GM19351 (cell line): Measurements from ENCODE around the gene PRIM1.
"Not testable (repeated sequence)": the region's sequence is repeated elsewhere in the genome, so short reads cannot be mapped to it uniquely, and the experiment has no call there.

Source experiments
- ATAC-seq: cut with Tn5 transposase; IDR thresholded peaks from one replicate; pipeline ENCODE4 v1.9.1; 2021; ENCODE audit warnings: mild to moderate bottlenecking, moderate library complexity; ENCODE audit not compliant: unreplicated experiment

Gene PRIM1

GRCh38 chr12:56751712-56752598 lies at the start of gene PRIM1:
TSS of gene PRIM1 (minus strand) at chr12:56752323. CDS start at chr12:56752298, 25 bp downstream.
- ATAC-seq, result peak; percentile 75

- ATAC-seq, result no peak
These were observed 48.1 kb upstream of the PRIM1 start for GRCh38 chr12:56800221-56800620.

GRCh38 chr12:56799345-56799744 lies 47.2 kb upstream of the PRIM1 start:
- ATAC-seq, result not testable (repeated sequence)

GRCh38 chr12:56795791-56796190 lies 43.7 kb upstream of the PRIM1 start:
- ATAC-seq, result not testable (repeated sequence)

- not testable (repeated sequence) for ATAC-seq
These were observed 43.0 kb upstream of the PRIM1 start for GRCh38 chr12:56795046-56795562.

GRCh38 chr12:56793124-56793523 lies 41.0 kb upstream of the PRIM1 start:
- ATAC-seq, result not testable (repeated sequence)

- ATAC-seq, result no peak
These were observed 40.6 kb upstream of the PRIM1 start for GRCh38 chr12:56792678-56793077.

GRCh38 chr12:56789429-56789828 lies 37.3 kb upstream of the PRIM1 start:
- ATAC-seq, result not testable (repeated sequence)

GRCh38 chr12:56787498-56787897 lies 35.4 kb upstream of the PRIM1 start:
- ATAC-seq, result no peak

GRCh38 chr12:56785874-56786273 lies 33.8 kb upstream of the PRIM1 start:
- no peak for ATAC-seq

- ATAC-seq, result no peak
These were observed 33.2 kb upstream of the PRIM1 start for GRCh38 chr12:56785141-56785865.

GRCh38 chr12:56781726-56782125 lies 29.6 kb upstream of the PRIM1 start:
- ATAC-seq, result no peak

GRCh38 chr12:56778756-56779155 lies 26.6 kb upstream of the PRIM1 start:
- ATAC-seq, result no peak

- ATAC-seq, result no peak
These were observed 24.5 kb upstream of the PRIM1 start for GRCh38 chr12:56776654-56777053.

GRCh38 chr12:56775638-56776037 lies 23.5 kb upstream of the PRIM1 start:
- peak; percentile 62 for ATAC-seq

GRCh38 chr12:56773113-56773512 lies 21.0 kb upstream of the PRIM1 start:
- no peak for ATAC-seq

- ATAC-seq, result no peak
These were observed 20.5 kb upstream of the PRIM1 start for GRCh38 chr12:56772625-56773024.

GRCh38 chr12:56769868-56770267 lies 17.7 kb upstream of the PRIM1 start:
- ATAC-seq, result no peak

GRCh38 chr12:56768424-56768823 lies 16.3 kb upstream of the PRIM1 start:
- ATAC-seq, result no peak

GRCh38 chr12:56766535-56766934 lies 14.4 kb upstream of the PRIM1 start:
- peak; percentile 99 for ATAC-seq

GRCh38 chr12:56763753-56764657 lies 11.9 kb upstream of the PRIM1 start:
- no peak for ATAC-seq
